T-helper 2 cell treated with Interferon-gamma antibody and Interleukin-4, amounts not matched to agents 5 μg/mL and 100 μg/mL, for 36 hours (primary cell): ENCODE results near the gene DDIT3.
"Not testable (repeated sequence)": the region's sequence is repeated elsewhere in the genome, so short reads cannot be mapped to it uniquely, and the experiment has no call there.

ENCODE experiments used
- DNase-seq: peaks from one replicate; pipeline ENCODE4 v3.0.0; 2021; ENCODE audit warnings: low spot score
- H3K27ac Mint-ChIP-seq: one replicate; pipeline ENCODE4 v1.8.0; 2021; ENCODE audit warnings: mild to moderate bottlenecking, mixed read lengths
- H3K27me3 Mint-ChIP-seq: one replicate; pipeline ENCODE4 v1.8.0; 2021; ENCODE audit warnings: low read depth, mixed read lengths
- H3K36me3 Mint-ChIP-seq: one replicate; pipeline ENCODE4 v1.8.0; 2021; ENCODE audit warnings: low read depth, mixed read lengths
- H3K4me1 Mint-ChIP-seq: one replicate; pipeline ENCODE4 v1.8.0; 2021; ENCODE audit warnings: low read depth, mixed read lengths
- H3K4me3 Mint-ChIP-seq: one replicate; pipeline ENCODE4 v1.8.0; 2022; ENCODE audit warnings: mild to moderate bottlenecking, moderate library complexity, mixed read lengths
- H3K9me3 Mint-ChIP-seq: one replicate; pipeline ENCODE4 v1.8.0; 2021; ENCODE audit warnings: mixed read lengths

DDIT3 gene, protein sequence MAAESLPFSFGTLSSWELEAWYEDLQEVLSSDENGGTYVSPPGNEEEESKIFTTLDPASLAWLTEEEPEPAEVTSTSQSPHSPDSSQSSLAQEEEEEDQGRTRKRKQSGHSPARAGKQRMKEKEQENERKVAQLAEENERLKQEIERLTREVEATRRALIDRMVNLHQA

DNA sequence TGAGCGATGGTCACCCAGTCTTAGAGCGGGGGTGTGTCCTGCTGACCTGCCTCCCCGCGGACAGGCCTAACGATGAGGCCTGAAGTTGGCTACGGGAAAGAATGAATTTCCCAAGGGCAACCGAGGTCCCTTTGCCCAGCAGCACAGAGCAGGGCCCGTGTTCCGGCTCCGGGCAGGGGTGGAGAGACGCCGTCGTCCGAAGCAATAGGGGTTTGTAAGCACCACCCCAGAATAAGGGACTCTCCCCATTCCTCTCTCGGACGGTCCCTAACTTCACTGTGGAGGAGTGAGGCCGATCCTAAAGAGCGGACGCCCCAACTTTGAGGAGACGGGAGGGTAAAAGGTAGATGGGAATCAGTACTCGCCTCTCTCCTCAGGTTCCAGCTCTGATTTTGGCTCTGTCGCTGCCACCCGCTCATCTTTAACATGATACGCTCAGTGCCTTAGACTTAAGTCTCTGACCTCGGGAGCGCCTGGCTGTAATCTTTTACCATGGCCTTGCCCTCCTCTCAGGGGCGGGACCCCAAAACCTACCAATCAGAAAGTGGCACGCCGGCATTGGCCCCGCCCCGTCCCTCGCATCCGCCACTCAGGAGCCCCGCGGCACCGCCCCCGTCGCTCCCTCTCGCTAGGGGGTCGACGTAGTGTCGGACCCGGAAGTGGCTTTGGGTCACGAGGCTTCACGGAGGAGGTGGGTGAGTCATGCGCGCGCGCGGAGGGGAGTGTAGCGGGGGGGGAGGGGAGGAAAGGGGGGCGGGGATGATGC is at the start of gene DDIT3:
Gene DDIT3, minus strand, starts transcription at position 462 of the 766 bp plus-strand sequence. CDS start 3,108 bp downstream, outside the sequence.
- no peaks in the 10 kb centered on the region for H3K9me3 Mint-ChIP-seq
- H3K36me3 Mint-ChIP-seq: peaks cover 67% of the 10 kb centered on the region
- peak; percentile 99 for DNase-seq
- H3K27ac Mint-ChIP-seq: peak within 1 kb of the TSS; percentile 100
- peaks cover 5% of the 10 kb centered on the region for H3K27me3 Mint-ChIP-seq
- peaks cover 46% of the 10 kb centered on the region for H3K4me1 Mint-ChIP-seq
- H3K4me3 Mint-ChIP-seq: peak within 1 kb of the TSS; percentile 97

DNA sequence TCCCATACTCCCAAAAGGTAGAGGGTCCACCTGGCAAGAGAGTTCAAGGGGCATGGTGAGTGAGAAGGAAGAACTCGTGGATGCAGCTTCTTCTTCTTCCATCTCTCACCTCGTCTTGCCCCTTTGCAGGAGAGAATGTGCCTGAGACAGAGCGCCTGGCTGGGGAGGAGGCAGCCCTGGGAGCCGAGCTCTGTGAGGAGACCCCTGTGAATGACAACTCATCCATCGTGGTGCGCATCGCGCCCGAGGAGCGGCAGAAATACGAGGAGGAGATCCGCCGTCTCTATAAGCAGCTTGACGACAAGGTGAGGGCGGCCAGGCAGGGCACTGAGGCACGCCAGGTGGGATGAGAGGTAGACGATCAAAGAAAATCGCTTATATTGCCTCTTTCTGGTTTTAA is 49.5 kb upstream of the DDIT3 start:
- no peaks in the 10 kb centered on the region for H3K36me3 Mint-ChIP-seq

DNA sequence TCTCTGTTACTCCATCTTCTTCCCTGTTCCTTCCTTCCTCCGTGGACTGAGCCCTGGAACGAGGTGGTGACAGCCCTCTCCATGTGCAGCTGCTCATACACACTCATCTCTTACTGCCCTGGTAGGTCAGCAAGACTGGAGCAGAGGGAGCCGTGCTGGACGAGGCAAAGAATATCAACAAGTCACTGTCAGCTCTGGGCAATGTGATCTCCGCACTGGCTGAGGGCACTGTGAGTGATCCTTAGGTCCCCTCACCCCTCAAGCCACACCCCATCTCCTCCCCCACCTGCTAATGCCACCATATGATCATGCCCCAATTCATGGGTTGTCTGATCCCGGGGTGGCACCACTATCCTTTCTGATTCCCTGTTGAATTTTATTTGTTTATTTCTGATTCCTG is 48.5 kb upstream of the DDIT3 start:
- Mint-ChIP-seq H3K27ac (no peak overlapping the region), H3K36me3 (no peaks in the 10 kb centered on the region), H3K4me3 (no peak overlapping the region), H3K4me1 (no peaks in the 10 kb centered on the region), H3K27me3 (peaks cover 2% of the 10 kb centered on the region), H3K9me3 (no peaks in the 10 kb centered on the region)
- no peak for DNase-seq

More for the DNA sequence above, 49.5 kb upstream of the DDIT3 start:
- DNase-seq: no peak
- H3K4me1 Mint-ChIP-seq: no peaks in the 10 kb centered on the region
- no peaks in the 10 kb centered on the region for H3K27me3 Mint-ChIP-seq
- H3K4me3 Mint-ChIP-seq: no peak overlapping the region
- H3K27ac Mint-ChIP-seq: no peak overlapping the region
- H3K9me3 Mint-ChIP-seq: no peaks in the 10 kb centered on the region

DNA sequence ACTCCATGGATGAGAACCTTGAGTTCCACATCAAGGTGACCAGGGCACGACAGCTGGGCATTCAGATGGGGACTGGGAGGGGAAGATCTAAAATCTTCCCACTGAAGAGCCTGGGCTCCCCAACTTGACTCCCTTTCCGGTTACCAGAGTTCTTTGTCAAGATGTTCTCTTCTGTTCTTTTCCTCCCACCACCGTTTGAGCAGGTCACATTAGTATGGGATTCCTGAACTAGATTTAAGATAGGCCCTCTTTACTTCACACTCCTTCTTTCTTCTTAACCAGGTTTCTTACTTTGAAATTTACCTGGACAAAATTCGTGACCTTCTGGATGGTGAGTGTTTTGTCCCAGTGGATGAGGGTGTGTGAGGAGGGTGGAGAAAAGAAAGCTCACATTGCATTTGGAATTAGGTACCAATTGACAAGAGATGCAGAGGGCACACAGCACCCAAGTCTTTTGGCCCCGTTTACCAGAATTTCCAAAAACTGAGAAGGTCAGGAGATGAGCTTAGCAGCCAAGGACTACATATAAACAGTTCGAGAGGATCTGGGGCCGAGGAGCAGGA is 43.9 kb upstream of the DDIT3 start:
- Mint-ChIP-seq H3K36me3 (no peaks in the 10 kb centered on the region), H3K27ac (no peak overlapping the region), H3K9me3 (no peaks in the 10 kb centered on the region)

DNA sequence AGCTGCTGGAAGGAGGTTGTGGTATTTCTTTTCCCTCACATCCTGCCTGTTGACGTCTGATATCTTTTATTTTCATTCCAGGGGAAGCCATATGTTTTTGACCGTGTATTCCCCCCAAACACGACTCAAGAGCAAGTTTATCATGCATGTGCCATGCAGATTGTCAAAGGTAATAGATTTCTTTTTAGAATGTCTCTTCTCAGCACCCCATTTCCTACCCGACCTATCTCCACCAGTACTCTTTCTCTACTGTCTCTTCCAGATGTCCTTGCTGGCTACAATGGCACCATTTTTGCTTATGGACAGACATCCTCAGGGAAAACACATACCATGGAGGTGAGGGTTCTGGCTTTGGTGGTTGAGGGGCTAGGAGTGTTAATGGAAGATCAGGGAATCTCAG is 43.0 kb upstream of the DDIT3 start:
- Mint-ChIP-seq H3K4me1 (peaks cover 2% of the 10 kb centered on the region), H3K4me3 (no peak overlapping the region), H3K36me3 (no peaks in the 10 kb centered on the region), H3K9me3 (no peaks in the 10 kb centered on the region), H3K27ac (no peak overlapping the region), H3K27me3 (peaks cover 5% of the 10 kb centered on the region)
- DNase-seq: no peak

More for the DNA sequence above, 43.9 kb upstream of the DDIT3 start:
- Mint-ChIP-seq H3K4me1 (peaks cover 2% of the 10 kb centered on the region), H3K4me3 (no peak overlapping the region), H3K27me3 (peaks cover 5% of the 10 kb centered on the region)
- DNase-seq: no peak

DNA sequence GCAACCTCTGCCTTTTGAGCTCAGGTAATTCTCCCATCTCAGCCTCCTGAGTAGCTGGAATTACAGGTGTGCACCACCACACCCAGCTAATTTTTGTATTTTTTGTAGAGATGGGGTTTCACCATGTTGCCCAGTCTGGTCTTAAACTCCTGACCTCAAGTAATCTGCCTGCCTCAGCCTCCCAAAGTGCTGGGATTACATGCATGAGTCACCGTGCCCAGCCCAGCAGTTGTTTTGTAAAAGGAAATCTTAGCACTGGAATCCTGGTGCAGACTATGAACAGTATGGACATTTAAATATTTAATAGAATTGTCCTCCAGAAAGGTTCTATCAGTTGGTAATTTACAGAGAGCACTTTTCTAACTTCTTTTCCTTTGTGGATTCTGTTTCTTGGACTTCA is 40.8 kb upstream of the DDIT3 start:
- not testable (repeated sequence) for H3K9me3 Mint-ChIP-seq, H3K27me3 Mint-ChIP-seq, H3K4me1 Mint-ChIP-seq, H3K4me3 Mint-ChIP-seq, H3K27ac Mint-ChIP-seq, DNase-seq, H3K36me3 Mint-ChIP-seq

DNA sequence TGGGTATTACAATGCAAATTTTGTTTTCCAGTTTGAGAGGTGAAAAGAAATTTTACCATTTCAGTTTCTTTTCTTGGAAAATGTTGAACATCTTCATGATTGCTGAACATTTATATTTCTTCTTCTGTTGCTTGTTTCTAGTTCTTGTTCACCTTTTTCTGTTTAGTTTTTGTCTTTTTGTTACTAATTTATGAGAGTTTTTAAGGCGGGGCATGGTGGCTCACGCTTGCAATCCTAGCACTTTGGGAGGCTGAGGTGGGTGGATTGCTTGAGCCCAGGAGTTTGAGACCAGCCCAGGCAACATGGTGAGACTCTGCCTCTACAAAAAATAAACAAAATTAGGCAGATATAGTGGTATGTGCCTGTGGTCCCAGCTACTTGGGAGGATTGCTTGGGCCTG is 40.2 kb upstream of the DDIT3 start:
- Mint-ChIP-seq H3K27me3 (peaks cover 5% of the 10 kb centered on the region), H3K27ac (no peak overlapping the region), H3K4me3 (no peak overlapping the region), H3K9me3 (no peaks in the 10 kb centered on the region), H3K36me3 (no peaks in the 10 kb centered on the region), H3K4me1 (peaks cover 2% of the 10 kb centered on the region)
- no peak for DNase-seq

DNA sequence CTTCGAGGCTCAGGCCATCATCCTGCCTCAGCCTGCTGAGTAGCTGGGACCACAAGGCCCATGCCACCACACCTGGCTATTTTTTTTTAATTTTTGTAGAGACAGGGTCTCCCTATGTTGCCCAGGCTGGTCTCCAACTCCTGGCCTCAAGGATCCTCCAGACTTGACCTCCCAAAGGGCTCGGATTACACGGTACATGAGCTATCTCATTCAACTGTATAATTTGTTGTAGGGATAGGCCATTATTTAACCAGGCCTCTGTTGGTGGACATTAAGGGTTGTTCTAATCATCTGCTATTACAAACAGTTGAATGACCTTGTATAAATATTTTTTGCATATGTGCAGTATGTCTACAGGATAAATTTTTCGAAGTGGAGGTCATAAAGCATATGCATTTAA is 38.5 kb upstream of the DDIT3 start:
- H3K27ac Mint-ChIP-seq: no peak overlapping the region
- peaks cover 2% of the 10 kb centered on the region for H3K4me1 Mint-ChIP-seq
- DNase-seq: no peak
- H3K27me3 Mint-ChIP-seq: peaks cover 3% of the 10 kb centered on the region
- H3K4me3 Mint-ChIP-seq: no peak overlapping the region
- no peaks in the 10 kb centered on the region for H3K9me3 Mint-ChIP-seq
- no peaks in the 10 kb centered on the region for H3K36me3 Mint-ChIP-seq

DNA sequence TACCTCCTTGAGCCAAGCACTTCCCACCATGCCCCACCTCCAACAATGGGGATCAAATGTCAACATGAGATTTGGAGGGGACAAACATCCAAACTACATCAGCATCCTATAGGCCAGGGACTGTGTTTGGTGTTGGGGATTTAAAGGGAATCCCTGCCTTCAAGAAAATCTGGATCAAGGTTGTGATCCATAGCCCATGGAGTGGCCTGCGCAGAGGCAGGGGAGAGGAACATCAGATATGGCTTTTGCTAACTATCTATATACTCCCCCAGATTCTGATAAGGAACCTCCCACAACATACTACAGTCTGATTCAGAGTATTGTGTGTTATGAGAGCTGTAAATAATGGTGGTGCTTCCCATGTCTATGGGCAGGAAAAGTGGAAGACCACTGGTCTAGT is 34.6 kb upstream of the DDIT3 start:
- H3K36me3 Mint-ChIP-seq: no peaks in the 10 kb centered on the region
- no peaks in the 10 kb centered on the region for H3K9me3 Mint-ChIP-seq
- H3K27ac Mint-ChIP-seq: no peak overlapping the region
- peaks cover 3% of the 10 kb centered on the region for H3K27me3 Mint-ChIP-seq
- H3K4me1 Mint-ChIP-seq: peaks cover 14% of the 10 kb centered on the region
- H3K4me3 Mint-ChIP-seq: no peak overlapping the region
- DNase-seq: no peak

DNA sequence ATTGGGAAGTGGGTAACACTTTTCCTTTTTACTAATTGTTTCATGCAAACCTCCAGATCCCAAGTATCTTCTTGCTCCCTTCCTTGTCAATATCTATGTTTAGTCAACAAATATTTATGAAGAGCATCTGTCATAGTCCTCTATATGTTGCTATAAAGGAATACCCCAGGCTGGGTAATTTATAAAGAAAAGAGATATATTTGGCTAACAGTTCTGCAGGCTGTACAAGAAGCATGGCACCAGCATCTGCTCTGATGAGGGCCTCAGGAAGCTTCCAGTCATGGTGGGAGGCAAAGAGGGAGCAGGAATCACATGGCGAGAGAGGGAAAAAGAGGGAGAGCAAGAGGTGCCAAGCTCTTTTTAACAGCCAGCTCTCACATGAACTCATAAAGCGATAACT is 34.1 kb upstream of the DDIT3 start:
- DNase-seq: no peak
- H3K27me3 Mint-ChIP-seq: peaks cover 3% of the 10 kb centered on the region
- no peak overlapping the region for H3K27ac Mint-ChIP-seq
- no peaks in the 10 kb centered on the region for H3K9me3 Mint-ChIP-seq
- peaks cover 13% of the 10 kb centered on the region for H3K4me1 Mint-ChIP-seq
- H3K36me3 Mint-ChIP-seq: no peaks in the 10 kb centered on the region
- H3K4me3 Mint-ChIP-seq: no peak overlapping the region

DNA sequence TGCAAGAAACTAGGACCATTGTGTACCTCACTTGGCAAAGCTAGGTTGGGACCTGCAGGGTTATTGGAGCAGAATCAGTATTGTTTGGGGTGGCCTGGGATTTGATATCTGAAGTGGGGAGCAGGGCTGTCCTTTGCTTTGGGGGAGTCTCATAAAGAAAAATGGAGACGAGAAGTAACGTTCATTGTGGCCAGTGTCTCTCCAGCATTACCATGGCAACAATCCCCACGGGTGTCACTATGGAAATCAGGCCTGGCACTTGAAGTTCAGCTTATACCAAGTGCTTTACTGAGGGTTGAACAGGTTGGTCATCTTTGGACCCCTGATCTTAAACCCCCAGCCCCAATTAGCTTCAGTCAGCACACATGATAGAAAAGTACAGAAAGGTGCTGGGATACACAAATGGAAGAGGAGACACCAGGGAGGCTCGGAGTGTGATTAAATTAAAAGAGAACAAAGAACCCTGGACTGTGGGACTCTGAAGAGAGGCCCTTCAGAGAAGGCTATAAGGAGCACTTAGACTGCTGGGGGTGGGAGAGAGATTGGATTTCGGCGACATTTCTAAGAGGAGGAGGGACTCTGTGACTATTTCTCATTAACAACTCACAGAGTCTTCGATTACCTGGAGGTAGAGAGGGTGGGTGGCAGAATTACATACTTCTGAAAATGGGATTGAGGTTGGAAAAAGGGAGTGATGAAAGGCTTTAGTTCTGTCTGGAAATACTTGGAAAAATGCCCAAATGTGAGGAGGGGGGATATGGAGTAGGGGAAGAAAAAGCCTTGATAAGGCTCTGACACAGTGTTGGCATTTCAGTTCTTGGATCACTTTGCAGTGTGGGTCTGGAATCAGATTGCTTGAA is 33.3 kb upstream of the DDIT3 start:
- Mint-ChIP-seq H3K27me3 (peaks cover 8% of the 10 kb centered on the region), H3K36me3 (no peaks in the 10 kb centered on the region), H3K27ac (no peak overlapping the region), H3K4me3 (no peak overlapping the region), H3K9me3 (no peaks in the 10 kb centered on the region), H3K4me1 (peaks cover 17% of the 10 kb centered on the region)
- no peak for DNase-seq

DNA sequence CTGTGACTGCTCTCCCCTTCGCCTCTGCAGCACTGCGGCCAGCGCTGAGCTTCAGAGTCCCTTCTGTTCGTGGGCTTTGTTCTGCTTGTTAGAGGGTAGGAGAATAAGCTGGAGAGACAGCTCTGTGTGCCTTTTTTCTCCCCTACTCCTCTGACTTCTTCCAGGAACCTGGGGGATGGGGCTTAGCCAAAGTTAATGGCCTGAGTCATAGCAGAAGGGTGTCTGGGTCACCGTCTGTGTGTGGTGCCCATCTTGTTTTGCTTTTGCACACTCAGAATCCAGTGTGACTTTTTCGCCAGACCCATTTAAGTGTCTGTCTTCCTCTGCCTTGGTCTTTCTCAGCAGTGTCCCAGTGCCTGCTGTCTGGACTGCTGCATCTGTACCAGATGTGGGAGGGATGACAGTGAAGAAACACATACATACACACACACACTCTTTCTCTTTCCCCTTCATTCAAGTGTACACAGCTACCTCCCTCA is 32.6 kb upstream of the DDIT3 start:
- peaks cover 11% of the 10 kb centered on the region for H3K27me3 Mint-ChIP-seq
- H3K4me1 Mint-ChIP-seq: peaks cover 17% of the 10 kb centered on the region
- H3K27ac Mint-ChIP-seq: no peak overlapping the region
- no peak overlapping the region for H3K4me3 Mint-ChIP-seq
- no peak for DNase-seq
- no peaks in the 10 kb centered on the region for H3K9me3 Mint-ChIP-seq
- no peaks in the 10 kb centered on the region for H3K36me3 Mint-ChIP-seq

DNA sequence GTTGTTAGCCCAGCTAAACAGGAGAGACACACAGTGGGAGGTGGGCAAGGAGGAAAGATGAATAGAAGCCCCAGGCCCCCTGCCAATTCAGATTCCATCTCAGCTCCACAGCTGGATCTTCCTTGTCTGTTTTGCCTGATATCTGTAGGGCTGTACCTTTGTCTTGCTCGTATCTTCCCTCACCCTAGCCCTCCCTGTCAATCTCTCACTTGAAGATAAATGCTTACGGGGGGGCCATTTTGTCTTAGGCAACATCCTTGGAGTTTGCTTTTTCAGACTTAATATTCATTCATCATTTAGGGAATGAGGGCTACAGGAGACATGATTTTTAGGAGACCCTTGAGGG is 32.0 kb upstream of the DDIT3 start:
- Mint-ChIP-seq H3K36me3 (no peaks in the 10 kb centered on the region), H3K27ac (no peak overlapping the region), H3K27me3 (peaks cover 11% of the 10 kb centered on the region), H3K9me3 (no peaks in the 10 kb centered on the region), H3K4me1 (peaks cover 21% of the 10 kb centered on the region), H3K4me3 (no peak overlapping the region)
- DNase-seq: no peak
